Body of pancreas (tissue), 4 donors: Measurements from ENCODE around the gene LYSMD1.

Source experiments
- CTCF ChIP-seq, 7 experiments: fragments of 450-650 bp in 4 of 7; fragments of 200-600 bp in 3 of 7; sonication (generic) in 3 of 7; IDR thresholded peaks; one replicate each; pipeline ENCODE4 v1.5.1; 2016 to 2019; ENCODE audit warnings: antibody characterized with exemption in 7 of 7
- POLR2A ChIP-seq, 3 donors: fragments of 450-650 bp; IDR thresholded peaks; one replicate each; pipeline ENCODE4 v1.6.1; 2016; ENCODE audit warnings: antibody characterized with exemption in 3 of 3, mild to moderate bottlenecking in 2 of 3

DNA sequence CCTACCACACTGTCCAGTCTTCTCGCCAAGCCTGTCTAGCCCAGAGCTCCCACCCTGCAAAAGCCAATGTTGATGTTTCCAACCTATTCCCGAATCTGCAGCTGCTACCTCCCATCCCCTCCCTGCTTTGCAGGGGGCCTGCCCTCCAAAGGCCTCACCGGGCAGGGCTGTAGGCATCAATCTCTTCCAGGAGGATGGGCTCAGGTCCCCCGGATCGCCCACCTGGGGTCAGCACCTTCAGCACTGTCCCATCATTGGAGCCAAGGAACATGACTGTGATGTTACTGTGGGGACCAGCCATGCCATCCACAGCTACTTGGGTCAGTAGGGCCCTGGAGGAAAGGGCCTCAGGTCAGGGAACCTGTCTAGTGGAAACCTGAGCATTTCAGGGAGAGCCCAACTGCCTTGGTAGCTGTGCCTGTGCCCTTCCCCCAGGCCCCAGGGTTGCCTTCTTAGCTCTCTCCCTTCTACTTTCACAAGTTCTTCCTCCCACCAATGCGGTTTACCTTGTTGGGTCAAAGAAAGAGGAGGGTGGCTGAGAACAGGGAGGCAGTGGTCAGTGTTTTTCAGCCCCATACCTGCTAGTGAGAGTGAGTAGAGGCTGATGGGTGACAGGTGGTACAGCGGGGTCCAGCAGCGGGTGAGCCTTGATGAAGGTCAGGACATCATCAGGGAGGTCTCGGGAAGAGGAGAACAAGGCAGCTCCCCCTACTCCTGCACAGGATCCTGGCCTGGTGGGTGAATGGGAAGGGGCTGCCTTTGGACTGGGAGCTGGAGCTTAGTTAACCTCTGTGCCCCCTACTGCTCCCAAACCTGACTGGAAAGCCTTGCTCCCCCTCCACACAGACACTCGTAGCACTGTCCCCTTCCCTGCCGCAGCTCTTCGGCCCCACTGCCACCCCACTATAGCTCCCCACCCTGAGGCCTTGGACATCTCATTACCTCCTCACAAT lies 30.0 kb downstream of the LYSMD1 start:
- no peak for TF ChIP-seq CTCF (IDR thresholded peaks at IDR 0.05)
- no peak for TF ChIP-seq POLR2A (IDR thresholded peaks at IDR 0.05)
